GM21576 (cell line): ENCODE data around the gene VPS25.
"Not testable (repeated sequence)": the region's sequence is repeated elsewhere in the genome, so short reads cannot be mapped to it uniquely, and the experiment has no call there.

ENCODE experiments used
- ATAC-seq: cut with Tn5 transposase; IDR thresholded peaks from one replicate; pipeline ENCODE4 v1.9.1; 2021; ENCODE audit warnings: mild to moderate bottlenecking, moderate library complexity; ENCODE audit not compliant: unreplicated experiment

Gene VPS25

DNA sequence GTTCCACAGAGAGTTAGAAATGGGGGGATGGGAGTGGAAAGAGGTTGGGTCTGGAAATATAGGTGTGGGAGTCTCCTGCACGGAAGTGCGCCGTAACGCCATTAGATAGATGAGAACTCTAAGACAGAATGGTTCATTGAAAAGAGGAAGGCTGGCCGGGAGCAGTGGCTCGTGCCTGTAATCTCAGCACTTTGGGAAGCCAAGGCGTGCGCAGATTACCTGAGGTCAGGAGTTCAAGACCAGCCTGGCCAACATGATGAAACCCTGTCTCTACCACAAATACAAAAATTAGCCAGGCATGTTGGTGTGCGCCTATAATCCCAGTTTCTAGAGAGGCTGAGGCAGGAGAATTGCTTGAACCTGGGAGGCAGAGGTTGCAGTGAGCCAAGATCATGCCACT is 5.2 kb upstream of the VPS25 start:
- not testable (repeated sequence) for ATAC-seq

DNA sequence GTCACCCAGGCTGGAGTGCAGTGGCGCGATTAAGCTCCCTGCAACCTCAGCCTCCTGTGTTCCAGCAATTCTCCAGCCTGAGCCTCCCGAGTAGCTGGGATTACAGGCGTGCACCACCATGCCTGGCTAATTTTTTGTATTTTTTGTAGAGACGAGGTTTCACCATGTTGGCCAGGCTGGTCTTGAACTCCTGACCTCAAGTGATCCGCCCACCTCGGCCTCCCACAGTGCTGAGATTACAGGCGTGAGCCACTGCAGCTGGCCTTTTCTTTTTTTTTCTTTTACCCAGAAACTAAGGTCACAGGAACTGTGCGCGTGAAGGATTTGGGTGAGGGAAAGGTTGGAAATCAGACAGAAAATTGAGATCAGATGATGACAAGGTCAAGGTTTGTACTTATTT is 3.3 kb upstream of the VPS25 start:
- ATAC-seq: not testable (repeated sequence)

DNA sequence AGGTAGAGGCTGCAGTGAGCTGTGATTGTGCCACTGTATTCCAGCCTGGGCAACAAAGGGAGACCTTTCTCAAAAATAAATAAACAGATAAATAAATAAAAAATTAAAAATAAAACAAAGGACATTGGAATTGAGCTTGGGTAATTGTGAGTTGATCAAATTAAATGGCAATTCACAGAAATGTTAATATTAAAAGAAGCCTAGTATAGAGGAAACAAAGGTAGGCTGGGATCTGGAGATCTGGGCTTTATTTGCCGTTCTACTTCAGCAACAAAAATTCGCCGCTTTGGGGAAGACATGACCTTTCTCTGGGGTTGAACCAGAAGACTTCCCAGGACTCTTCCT is 332 bp upstream of the VPS25 start:
- ATAC-seq: no peak

DNA sequence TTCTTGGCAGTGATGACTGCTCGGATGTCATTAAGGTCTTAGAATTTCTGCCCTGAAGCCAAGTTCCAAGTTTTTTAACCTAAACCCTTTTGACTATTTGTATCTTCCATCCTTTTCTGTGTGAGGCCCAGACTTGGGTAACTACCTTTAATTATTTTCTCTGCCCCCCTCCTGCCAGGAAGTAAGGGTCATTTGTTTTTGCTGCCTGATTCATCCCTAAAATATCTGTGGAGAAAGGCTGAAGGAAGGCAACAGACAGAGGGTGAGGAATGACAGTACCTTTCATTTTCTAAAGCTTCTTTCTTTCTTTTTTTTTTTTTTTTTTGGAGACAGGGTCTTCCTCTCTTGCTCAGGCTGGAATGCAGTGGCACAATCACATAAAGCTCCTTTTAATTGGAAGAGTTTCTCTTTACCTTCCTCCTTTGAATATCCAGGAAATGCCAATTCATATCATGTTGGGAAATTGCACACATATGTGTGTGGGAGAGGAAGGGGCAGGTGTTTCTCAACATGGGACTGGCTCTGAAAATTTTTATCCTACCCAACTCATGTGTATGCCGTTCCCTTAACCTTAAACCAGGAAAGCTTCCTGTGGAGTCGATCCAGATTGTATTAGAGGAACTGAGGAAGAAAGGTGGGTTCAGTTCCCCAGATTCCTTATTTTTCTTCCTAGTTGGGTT is 957 bp downstream of the VPS25 start:
- ATAC-seq: no peak

DNA sequence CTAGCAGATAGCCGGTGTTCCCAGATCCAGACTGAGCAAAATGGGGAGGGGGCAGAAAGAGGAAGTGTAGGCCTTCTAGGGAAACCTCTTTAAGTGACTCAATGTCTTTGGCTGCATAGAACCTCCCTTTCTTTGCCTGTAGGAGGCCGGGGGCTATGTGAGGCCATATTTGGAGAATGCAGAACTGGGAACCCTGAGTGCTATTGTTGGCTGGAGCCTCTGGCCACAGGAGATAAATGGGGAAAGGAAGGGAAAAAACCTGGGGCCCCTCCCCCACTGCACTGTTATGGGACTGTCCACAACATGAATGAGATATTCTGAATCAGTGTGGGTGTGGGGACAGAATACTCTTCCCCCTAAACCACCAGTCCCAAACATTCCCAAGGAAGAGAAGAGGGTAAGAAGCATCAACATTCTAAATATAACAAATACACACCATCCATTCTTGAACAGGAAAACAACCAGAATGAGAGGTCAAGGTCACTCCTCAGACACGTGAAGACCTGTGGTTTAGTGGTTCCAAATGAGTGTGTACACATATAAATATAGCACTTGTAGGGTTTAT is 2.4 kb downstream of the VPS25 start:
- no peak for ATAC-seq

DNA sequence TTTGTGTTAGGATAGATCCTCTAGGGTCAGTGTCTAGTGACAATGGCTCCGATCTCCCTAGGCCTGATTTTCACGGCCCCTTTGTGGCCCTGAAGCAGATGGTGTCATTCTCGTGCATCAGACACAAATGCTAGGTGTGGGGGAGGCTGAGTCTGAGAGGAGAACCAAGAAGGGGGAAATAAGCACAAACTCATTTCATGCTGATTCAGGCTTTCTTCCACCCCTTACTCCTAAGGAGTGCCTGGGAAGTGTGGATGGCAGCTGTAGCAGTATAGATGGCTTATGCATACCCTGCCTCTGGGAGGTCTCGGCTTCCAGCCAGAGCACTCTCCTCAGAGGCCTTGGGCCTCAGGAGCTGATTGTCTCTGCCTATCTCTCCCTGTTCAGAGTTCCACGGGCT is 5.3 kb downstream of the VPS25 start:
- no peak for ATAC-seq

DNA sequence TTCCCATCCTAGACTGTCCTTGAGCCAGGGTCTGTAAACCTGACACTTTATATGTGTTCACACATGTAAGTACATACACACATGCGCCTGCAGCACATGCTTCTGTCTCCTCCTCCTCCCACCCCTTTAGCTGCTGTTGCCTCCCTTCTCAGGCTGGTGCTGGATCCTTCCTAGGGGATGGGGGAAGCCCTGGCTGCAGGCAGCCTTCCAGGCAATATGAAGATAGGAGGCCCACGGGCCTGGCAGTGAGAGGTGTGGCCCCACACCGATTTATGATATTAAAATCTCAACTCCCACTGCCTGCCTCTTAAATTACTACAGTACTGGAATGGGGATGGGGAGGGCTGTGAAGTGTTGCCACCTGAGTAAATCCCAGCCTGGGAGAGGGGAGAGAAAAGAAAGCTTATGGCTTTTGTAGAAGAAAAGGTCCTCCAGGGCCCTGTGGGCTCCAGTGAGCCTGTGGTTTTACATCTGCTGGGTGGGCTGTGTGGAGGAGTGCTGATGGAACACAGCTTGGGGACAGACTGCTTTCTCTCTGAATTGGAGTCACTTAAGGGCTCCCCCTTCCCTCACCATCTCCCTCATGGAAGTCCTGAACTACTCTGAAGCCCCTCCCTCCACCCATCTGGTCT is 6.2 kb downstream of the VPS25 start:
- no peak for ATAC-seq

DNA sequence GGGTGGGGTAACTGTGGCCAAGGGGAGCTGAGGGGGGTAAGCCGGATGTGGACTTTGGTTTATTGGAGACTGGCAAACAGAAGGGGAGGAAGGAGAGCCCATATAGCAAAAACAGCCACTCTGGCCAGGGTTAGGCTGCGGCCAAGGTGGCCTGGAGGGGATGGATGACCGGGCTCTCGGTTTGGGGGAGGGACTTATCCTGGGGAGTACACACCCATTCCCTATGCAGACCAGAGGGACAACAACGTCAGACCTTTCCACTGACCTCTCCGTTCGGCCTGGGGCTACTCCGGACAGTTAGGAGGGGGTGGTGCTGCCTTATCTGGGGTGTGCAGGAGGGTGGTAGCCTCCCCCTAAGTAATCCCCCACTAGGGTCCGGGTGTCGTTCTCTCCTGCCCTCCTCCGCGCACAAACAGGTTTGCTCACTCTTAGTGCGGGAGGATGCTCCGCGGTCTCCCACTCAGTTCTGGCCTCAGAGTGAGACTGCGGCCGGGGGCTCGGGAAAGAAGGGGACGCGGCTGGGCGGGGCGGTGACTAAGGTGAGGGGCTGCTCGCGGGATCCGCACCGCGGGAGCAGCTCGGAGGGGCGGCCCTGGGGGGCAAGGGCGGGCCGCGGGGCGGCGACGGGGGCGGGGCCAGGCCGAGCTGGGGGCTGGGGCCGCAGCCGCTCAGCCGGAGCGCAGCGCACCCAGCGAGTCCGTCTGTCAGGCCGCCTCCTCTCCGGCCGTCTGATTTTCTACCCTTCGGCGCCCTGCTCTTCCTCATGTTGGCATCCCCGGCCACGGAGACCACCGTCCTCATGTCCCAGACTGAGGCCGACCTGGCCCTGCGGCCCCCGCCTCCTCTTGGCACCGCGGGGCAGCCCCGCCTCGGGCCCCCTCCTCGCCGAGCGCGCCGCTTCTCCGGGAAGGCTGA is 6.9 kb downstream of the VPS25 start, which contains the start of gene WNK4:
WNK4 (plus strand) TSS at position 675 of the 915 bp plus-strand sequence; CDS start at position 764, 89 bp downstream.
- no peak for ATAC-seq

DNA sequence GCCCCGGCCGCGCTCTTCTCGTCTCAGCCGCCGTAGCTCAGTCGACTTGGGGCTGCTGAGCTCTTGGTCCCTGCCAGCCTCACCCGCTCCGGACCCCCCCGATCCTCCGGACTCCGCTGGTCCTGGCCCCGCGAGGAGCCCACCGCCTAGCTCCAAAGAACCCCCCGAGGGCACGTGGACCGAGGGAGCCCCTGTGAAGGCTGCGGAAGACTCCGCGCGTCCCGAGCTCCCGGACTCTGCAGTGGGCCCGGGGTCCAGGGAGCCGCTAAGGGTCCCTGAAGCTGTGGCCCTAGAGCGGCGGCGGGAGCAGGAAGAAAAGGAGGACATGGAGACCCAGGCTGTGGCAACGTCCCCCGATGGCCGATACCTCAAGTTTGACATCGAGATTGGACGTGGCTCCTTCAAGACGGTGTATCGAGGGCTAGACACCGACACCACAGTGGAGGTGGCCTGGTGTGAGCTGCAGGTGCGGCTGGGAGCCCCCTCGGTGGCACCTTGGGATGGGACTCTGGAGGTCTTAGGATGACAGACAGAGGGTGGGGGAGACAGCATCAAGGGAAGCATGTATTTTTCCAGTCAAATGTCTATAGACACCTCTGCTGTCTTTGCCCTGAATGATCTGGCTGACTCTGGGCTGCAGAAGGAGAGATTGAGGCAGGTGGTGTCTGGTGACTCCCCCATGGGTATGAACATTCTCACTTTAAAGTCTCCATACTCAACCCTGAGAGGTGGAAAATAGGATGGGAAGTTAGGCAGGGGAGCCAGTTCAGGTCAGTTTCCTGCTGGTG is 7.8 kb downstream of the VPS25 start:
- ATAC-seq: no peak

DNA sequence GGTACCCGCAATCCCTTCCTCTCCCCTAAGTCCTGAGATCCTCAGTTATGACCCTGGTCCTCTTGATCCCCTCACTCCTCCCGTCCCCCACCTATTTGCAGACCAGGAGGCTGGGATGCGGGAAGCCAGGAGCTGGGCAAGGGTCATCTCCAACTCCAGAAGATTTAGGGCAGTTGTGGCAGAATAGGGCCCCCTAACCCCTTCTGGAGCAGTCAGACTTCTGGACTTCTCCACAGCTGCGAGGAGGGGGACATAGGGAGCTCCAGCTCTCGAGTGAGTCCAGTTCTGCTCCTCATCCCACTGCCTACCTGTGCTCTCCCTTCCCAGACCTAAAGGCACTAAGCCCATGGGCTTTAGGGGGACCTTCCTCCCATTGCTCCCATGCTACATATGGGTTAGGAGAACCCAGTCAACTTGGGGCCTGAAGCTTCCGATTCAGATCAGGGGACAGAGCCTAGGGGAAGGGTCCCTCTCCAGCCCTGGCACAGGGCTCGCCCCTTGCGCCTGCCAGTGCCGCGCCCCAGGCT is 8.5 kb downstream of the VPS25 start:
- no peak for ATAC-seq

DNA sequence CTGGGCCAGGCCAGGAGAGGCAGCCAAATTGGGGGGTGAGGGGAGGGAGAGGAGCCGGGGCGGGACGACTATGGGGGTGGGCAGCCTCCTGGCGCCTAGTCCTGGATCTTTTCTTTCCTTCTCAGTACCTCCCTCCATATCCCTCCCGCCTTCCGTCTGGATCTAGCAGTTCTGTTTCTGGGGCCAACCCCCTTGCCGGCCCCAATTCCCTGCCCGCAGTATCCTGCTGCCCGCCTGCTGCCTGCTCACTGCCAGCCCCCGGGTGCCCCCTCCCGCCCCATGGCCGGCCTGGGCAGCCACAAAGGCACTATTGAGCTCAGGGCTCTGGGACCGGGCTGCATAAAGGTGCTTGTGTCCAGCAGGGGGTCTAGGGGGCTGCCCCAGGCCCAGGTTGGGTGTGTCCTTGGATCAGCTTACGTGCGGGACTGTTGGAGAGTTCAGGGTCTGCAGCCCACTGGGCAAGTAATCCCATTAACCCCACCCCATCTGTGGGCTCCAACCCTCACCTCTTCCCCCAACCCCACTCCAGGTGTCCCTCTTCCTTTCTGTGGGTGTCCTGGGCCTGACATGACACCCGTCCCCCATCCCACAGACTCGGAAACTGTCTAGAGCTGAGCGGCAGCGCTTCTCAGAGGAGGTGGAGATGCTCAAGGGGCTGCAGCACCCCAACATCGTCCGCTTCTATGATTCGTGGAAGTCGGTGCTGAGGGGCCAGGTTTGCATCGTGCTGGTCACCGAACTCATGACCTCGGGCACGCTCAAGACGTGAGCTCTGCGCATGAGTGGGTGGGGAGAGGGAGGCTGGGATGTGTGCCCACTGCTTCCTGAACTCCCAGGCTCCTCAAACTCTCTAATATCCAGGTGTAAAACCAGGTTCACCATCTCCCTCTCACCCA is 9.2 kb downstream of the VPS25 start:
- no peak for ATAC-seq

DNA sequence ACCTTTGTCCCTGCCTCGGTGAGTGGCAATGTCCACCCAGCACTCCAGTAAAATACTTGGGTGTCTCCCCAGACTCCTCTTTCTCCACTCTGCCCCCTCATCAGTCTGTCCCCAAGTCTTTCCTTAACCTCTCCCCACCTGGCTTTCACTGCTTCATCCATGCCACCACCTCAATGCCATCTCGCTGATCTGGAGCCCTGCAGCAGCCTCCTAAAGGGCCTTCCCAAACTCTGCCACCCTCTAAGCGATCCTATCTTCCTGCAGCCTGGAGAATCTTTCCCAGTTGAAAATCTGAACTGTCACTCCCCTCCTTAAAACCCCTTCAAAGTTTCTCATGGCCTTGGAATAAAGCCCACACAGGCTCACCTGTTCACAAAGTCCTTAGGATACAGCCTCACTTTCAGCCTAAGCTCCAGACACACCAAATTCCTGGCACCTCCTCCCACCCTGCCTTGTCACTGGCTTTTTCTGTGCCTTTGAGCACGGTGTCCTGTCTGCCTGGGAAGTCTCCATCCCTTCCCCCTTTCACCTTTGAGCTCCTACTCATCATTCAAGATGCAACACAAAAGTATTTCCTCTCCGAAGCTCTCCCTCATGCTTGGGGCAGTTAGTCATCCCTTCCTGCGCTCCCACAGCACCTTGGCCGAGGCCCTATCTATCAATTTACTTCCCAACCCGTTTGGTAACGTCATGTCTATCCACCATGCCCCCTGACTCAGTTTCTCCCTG is 10.0 kb downstream of the VPS25 start:
- no peak for ATAC-seq

DNA sequence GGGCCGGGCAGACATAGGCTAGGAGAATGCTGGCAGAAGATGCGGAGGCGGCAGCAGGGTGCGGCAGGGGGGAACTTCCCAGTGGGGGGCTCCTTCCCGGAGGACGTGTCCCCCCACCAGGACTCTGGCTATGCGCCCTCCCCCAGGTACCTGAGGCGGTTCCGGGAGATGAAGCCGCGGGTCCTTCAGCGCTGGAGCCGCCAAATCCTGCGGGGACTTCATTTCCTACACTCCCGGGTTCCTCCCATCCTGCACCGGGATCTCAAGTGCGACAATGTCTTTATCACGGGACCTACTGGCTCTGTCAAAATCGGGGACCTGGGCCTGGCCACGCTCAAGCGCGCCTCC is 10.5 kb downstream of the VPS25 start:
- no peak for ATAC-seq

DNA sequence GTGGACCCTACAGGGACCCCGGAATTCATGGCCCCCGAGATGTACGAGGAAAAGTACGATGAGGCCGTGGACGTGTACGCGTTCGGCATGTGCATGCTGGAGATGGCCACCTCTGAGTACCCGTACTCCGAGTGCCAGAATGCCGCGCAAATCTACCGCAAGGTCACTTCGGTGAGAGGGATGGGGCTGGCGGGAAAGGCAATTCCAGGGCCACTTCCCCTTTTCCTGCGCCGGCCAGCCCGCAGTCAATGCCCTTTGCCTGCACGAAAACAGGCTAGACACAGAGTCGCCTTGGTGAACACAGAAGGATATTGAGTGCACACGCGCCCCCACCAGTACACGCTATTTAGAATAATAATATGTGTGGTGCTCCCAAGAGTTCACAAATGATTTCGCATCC is 11.2 kb downstream of the VPS25 start:
- no peak for ATAC-seq

DNA sequence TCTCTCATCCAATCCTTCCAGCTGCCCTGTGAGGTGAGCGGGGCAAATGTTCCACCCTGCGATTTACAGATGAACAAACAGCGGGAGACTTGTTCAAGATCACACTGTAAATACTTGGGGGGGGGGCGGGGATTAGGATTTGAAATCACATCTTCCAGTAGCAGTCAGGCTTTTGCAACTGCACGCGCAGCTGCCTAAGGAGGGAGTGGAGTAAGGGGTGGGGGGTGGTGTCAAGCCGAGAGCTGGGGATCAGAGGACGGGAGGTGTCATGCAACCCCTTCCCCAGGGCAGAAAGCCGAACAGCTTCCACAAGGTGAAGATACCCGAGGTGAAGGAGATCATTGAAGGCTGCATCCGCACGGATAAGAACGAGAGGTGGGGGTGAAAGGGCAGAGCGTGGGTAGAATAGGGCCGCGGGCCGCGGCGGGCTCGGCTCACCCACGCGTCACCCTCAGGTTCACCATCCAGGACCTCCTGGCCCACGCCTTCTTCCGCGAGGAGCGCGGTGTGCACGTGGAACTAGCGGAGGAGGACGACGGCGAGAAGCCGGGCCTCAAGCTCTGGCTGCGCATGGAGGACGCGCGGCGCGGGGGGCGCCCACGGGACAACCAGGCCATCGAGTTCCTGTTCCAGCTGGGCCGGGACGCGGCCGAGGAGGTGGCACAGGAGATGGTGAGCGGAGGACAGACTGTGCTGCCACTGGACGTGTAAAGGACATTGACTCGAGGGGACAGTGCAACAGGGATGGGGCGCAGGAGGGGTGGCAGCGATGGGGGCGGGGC is 11.8 kb downstream of the VPS25 start:
- ATAC-seq: no peak

DNA sequence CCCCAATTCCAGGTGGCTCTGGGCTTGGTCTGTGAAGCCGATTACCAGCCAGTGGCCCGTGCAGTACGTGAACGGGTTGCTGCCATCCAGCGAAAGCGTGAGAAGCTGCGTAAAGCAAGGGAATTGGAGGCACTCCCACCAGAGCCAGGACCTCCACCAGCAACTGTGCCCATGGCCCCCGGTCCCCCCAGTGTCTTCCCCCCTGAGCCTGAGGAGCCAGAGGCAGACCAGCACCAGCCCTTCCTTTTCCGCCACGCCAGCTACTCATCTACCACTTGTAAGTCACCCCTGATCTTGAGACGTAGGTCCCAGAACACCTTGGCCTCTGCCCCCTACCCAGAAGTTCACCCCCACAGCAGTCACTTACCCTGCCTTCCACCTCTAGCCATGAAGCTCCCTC is 14.0 kb downstream of the VPS25 start:
- no peak for ATAC-seq

DNA sequence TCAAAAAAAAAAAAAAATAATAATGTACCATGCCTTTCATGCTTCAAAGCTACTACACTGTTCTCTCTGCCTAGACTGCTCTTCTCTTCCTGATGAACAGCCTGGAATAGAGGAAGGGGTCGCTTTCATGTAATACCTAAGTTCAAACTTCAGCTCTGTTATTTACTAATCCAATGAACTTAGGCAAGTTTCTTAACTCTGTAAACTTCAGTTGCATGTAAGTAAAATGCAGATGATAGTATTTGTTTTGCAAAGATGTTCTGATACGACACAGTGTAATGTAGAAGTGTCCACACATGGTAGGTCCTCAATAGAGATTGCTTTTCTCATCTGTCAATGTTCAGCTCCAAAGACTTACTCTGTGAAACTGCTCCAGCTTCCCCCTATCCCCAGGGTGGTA is 18.7 kb downstream of the VPS25 start:
- ATAC-seq: no peak

DNA sequence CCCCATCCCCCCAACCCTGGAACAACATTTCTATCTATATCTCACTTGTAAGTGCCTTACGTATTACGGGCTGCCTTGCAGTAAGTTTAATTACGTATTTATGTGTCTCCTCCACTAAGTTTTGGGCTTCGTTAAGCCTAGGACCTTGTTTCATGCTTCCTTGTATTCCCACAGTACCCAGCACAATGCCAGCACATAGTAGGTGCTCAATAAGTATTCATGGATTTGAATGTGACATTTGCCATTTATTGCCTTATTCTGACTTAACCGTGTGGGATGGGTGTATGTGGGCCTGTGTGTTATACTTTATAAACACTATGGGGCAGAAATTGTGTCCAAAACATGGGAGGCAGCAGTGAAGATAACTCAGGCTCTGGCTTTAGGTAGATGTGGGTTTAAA is 19.3 kb downstream of the VPS25 start:
- ATAC-seq: no peak
